Stimulated activated CD8-positive, alpha-beta memory T cell treated with anti-CD3 and anti-CD28 coated beads, Interleukin-7, amount 100 ng/mL, for 4 hours (primary cell): Measurements from ENCODE around the gene ILDR2.

ENCODE experiments used
- DNase-seq, 2 donors: peaks; one replicate each; pipeline ENCODE4 v3.0.0-alpha.2; 2020; ENCODE audit warnings: low read depth in 2 of 2

ILDR2 gene

GRCh38 chr1:166969074-166969677, 6.2 kb downstream of the ILDR2 start:
- no peak for DNase-seq

- no peak for DNase-seq
Observed at GRCh38 chr1:166960858-166961474, 14.4 kb downstream of the ILDR2 start.

DNA sequence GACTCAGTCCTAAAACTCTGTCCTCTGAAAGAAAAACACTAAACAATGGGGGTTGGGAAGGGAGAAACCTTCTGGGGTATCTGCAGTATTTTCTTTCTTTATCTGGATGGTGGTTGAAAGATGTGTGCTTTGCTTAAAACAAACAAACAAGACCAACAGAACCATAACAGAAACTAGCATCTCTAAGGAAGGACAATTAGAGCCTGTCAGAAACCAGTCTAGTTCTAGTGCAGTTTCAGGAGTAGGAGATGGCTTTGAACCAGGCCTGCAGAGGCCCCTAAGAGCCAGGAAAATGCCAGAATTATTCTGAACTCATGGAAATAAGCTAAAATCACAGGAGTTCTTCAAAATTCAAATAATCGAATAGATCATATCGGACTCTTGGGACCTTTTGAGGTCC, 18.5 kb downstream of the ILDR2 start:
- DNase-seq: no peak

GRCh38 chr1:166956057-166956850, 19.1 kb downstream of the ILDR2 start:
- no peak for DNase-seq

- no peak for DNase-seq
Observed at GRCh38 chr1:166953491-166953890, 21.8 kb downstream of the ILDR2 start.

DNA sequence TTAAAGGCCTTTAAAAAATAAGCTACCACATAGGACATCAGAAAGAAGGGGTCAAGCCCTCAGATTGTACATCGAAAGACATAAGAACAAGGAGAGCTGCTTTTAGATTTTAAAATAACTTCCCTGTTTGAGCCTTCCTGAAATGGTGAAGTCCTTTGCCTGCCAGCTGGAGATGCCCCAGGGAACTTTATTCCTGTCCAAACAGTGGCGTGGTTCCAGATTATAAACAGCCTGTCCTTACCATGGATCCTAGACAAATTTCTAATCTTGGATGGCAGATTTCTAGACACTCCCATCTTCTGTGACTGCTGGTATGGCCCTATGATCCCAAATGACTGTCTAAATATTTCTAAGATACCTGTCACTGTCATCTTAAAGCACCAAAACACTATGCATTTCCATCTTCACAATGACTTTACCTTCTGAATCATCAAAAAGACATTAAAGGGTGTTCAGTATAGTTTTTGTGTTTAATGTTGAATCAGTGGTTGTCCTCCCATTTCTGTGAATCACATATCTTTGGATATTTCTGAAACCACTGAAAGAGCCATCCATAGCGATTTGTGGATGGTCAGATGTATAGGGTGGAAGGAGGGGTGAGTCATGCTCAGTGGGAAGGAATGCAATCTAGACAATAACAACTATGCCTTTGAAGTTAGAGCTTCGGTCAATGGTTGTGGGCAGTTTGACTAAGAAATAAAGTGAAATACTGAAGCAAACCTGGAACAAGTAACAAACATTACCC, 23.2 kb downstream of the ILDR2 start:
- no peak for DNase-seq

DNA sequence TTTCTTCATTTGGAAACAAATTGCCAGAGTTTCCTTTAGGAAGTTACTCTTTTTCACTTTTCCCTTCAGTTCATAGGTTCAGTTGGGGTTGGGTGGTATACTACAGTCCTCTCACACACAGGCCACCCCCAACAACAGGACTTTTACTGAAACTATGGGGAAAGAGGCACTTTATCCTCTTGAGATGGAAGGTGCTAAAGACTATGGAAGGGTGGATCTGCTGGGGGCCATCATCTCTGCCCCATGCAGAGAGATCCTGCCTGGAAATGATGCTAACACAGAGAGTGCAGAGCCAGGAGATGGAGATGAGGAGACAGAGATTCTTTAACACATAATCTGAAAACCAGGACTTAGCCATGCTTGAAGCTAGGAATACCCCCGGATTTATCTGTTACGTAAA, 24.3 kb downstream of the ILDR2 start:
- DNase-seq: no peak

DNA sequence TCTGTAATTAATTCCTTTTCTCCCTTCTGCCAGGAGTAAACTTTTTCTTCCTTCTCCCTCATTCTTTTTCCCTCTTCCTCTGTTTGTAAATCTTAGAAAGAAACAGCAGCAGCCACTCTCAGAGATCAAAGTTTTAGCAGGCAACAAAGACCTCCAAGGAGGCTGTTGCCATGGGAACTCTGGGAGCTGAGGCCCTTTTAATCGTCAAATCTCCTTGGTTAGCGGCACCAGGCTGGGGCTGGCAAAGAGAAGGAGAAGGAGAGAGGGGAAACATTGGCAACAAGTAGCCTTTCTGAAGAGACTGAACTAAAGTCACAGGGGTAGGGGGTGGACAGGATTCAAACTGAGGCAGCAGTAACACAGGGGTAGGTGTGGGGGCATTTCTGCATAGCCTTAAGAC, 25.2 kb downstream of the ILDR2 start:
- no peak for DNase-seq

DNA sequence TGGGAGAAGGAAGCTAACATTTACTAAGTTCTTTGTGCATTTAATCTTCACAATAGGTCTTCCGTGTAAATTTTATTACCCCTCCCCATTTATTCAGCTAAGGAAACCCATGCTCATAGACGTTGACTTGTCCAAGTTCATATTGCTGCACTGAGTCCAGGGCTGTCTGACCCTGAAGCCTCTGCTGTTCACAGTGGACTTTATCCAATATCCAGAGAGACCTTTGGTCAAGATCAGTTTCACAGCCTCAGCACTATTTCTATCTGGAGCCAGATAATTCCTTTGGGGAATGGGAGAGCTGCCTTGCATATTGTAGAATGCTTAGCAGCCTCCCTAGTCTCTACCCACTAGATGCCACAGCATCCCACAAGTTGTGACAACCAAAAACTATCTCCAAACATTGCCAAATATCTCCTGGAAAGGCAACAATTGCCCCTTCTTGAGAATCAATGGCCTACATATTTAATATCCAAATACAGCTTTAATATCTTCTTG, 26.4 kb downstream of the ILDR2 start:
- DNase-seq: no peak

- DNase-seq: no peak
Observed at GRCh38 chr1:166947398-166948043, 27.8 kb downstream of the ILDR2 start.

DNA sequence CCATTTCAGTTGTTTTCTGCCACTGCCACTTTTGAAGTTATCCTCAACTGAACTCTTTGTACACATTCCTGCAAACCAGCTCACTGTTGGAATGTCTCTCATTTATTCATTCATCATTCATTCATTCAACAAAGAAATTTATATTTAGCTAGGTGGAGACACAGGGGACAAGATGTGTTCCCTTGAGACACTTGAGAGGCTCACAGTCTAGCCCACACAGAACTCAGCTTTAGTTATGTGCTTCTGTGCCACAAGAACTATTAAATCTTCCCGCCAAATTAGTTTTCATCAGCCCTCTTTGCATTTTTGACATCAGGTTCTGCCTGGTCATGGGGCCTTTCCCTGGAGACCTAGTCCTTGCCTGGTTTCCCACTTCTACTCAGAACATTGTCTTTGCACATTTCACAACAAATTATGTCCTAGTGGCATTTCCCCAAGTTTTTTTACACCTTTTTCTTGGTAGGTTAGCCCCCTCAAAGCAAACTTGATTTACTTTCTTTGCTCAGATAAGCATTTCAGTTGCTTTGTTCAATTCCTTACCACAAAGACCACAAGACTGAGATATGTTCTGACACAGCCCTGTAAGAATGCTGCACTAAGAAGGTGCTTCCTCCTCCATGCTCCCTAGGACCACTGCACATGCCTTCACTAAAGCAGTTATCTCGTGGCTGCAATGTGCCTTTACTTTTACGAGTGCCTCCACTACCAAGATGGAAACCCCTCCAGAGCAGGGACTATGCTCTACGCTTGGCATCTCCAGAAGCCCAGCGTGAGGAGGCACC, 31.0 kb downstream of the ILDR2 start:
- no peak for DNase-seq

DNA sequence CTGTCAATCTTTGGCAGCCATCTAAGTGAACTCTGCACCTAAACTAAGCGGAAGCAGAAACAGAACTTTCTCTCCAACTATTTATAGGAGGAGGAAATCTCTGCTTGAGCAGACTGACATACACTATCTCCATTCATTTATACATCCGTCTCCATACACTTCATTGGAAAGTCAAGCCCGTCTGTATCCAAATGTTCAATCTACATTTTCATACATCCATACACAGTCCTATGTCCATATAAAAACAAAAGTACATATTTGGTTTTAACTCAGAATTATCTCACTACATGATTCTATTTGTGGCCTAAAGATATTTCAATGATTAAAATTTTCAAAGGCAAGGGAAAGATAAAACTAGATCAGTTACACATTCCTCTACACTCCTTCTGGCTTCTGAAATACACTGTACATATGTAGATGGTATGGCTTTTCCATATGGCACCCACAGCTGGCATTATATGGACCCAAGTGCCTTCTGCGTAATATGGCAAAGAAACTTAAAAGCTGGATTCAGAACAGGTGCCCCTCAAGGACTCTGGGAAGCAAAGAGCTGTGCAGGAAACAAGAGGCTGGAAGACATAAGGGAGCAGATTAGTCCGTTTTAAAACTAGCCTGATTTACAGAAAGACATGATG, 35.5 kb downstream of the ILDR2 start:
- no peak for DNase-seq

GRCh38 chr1:166937962-166938361, 37.4 kb downstream of the ILDR2 start:
- DNase-seq: no peak

DNA sequence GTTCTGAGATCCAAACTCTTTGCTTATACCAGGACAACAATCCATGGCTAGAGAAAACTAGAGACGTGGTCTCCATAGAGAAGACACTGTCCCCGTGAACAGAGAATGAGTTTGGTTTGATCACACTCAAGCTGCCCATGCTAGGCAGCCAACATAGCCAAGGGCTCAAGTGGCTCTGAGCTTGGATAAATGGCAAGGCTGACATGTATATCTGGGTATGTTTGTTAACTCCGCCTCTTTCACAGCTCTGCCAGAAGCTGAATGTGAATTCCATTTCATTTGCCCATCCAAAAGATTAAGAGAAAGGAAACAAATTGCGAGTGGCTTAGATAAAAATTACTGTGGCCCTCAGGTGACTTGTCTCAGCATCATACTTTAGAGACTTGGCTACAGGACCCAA, 38.0 kb downstream of the ILDR2 start:
- no peak for DNase-seq

DNA sequence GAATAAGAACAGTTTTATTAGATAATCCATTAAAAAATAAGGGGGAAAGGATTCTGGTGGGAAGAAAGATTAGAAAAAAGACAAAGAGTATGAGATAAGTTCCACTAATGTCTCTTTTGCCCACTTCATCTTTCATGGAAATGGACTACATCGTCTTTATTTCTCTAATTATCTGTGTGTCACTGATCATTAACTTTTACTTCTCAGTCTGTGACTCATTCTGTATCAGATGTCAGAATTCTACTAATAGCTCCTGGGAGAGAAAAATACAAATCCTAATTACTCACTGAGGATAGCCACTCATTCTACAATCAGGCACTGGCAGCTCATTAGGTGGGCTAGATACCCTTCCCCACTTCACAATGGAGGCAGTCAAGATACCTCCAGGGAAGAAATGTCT, 41.7 kb downstream of the ILDR2 start:
- DNase-seq: no peak

DNA sequence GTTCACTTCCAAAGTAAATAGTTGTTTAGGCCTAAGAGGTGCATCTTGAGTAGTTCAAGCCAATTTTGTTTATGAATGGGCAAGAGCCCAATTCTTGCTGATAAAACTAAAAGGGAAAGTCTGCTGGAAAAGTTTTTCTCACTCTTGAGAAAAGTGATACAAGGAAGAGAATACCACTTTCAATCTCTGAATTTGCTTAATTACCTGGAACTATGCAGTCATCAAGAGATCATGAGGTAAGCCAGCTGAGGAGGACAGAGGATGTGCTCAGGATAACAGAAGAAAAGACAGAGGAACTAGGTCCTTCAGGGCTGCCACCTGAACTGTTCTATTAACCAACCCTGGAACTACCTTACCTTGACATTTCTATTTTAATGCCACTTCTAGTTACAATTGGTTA, 42.2 kb downstream of the ILDR2 start:
- DNase-seq: no peak

GRCh38 chr1:166929911-166930310, 45.4 kb downstream of the ILDR2 start:
- DNase-seq: no peak

DNA sequence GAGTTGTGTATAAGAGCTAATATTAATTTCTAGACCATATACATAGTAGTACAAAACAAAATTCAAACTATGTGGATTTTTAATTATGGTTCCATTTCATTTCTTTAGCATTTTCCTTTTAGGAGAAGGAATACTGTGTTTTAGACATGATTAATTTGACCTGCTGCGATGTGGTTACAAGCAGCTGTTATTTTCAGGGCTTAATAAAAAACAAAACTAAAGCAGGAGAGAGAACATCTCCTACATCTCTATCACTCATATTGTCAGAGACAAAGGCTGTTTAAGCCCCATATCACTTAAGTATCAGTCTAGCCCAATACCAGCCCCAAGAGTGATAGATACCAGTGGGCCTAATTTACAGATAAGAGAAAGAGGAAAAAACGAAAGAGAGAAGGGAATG, 47.6 kb downstream of the ILDR2 start:
- DNase-seq: no peak

DNA sequence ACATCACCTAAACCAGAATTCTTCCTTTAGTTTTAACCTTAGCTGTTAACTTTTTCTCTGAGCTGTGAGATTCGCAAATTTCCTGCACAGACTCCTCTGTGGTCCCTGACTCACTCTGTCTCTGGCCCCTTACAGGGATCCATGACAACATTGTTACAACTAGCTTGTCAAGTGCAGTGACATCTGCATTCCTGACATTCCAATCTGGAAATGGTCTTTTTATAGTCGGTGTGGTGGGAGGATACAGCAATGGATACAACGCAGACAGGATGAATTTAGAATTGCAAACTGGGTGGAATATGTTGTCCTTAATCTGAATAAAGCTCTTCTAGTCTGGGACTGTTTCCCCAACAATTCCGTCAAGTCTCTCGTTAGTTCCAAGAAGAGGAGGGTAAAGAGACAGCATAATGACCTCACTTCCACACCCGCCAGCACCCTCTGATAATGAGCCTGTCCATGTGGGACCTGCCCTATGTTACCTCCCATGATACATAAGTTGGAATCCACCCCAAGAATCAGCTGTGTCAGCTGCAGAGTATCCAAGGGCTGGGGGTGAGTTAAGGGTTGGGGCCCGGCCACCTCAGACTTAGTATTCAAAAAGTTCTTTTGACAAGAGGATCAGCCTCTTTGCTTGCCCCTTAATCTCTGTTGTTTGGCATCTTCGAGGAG, 49.4 kb downstream of the ILDR2 start:
- DNase-seq: no peak
